C4-2B (cell line): ENCODE data around the gene PLXNA4.

Experiments used
- ZFX ChIP-seq: fragments of 450-650 bp; IDR thresholded peaks from 2 replicates; pipeline ENCODE4 v1.6.1; 2017
- TF ChIP-seq, protein P1 (sequence below): fragments of 450-650 bp; conservative IDR thresholded peaks from 2 replicates; pipeline ENCODE4 v1.5.1; 2017; ENCODE audit warnings: mild to moderate bottlenecking

DNA sequence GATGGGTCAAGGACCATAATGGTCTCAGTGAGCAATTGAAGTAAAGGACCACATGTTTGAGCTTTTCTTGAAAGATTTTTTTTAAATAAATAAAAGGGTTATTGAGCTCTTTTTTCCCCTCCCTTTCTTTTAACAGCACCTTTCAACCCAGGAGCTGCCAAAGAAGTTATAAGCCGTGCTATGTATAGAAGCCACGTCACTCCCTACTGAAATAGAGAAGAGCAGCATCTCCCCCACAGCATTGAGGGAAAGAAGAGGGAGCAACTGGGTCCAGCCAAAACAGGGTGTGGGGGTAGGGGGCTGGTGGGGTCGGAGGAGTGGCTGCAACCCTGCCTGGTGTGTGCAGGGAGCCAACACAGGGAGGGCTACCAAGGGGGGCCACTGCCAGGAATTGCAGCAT is 227.2 kb downstream of the PLXNA4 start:
- TF ChIP-seq, protein P1, sequence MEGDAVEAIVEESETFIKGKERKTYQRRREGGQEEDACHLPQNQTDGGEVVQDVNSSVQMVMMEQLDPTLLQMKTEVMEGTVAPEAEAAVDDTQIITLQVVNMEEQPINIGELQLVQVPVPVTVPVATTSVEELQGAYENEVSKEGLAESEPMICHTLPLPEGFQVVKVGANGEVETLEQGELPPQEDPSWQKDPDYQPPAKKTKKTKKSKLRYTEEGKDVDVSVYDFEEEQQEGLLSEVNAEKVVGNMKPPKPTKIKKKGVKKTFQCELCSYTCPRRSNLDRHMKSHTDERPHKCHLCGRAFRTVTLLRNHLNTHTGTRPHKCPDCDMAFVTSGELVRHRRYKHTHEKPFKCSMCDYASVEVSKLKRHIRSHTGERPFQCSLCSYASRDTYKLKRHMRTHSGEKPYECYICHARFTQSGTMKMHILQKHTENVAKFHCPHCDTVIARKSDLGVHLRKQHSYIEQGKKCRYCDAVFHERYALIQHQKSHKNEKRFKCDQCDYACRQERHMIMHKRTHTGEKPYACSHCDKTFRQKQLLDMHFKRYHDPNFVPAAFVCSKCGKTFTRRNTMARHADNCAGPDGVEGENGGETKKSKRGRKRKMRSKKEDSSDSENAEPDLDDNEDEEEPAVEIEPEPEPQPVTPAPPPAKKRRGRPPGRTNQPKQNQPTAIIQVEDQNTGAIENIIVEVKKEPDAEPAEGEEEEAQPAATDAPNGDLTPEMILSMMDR: no peak
- TF ChIP-seq ZFX: no peak
